Embryonic facial prominence (tissue), 1 donor: ENCODE results near the gene GALNT11.

Experiments
- DNase-seq: peaks from one replicate; pipeline ENCODE4 v3.0.0-alpha.2; 2016; ENCODE audit errors: extremely low spot score

GALNT11 gene

GRCh38 chr7:152148706-152149105, 123.2 kb downstream of the GALNT11 start:
- no peak for DNase-seq

GRCh38 chr7:152149363-152149762, 123.9 kb downstream of the GALNT11 start:
- DNase-seq: no peak

GRCh38 chr7:152152267-152152666, 126.8 kb downstream of the GALNT11 start:
- no peak for DNase-seq

- DNase-seq: no peak
Observed at GRCh38 chr7:152158801-152159587, 133.5 kb downstream of the GALNT11 start.

- no peak for DNase-seq
Observed at GRCh38 chr7:152161171-152161570, 135.7 kb downstream of the GALNT11 start.

- DNase-seq: no peak
Observed at GRCh38 chr7:152162287-152162686, 136.8 kb downstream of the GALNT11 start.
